Loucy (cell line): ENCODE measurements around the gene MCF2L.

ENCODE experiments used
- H2AFZ ChIP-seq: fragments of 200-600 bp; sonication (generic); 2 replicates; pipeline ENCODE4 v1.6.0; 2016; ENCODE audit warnings: antibody characterized with exemption, mild to moderate bottlenecking, low read length, moderate library complexity
- H3F3A ChIP-seq: fragments of 200-600 bp; 2 replicates; pipeline ENCODE4 v1.6.0; 2016; ENCODE audit warnings: antibody characterized with exemption, low read depth, mild to moderate bottlenecking
- H3K27me3 ChIP-seq: fragments of 200-600 bp; sonication (generic); 2 replicates; pipeline ENCODE4 v1.6.1; 2014; ENCODE audit warnings: low read length, mild to moderate bottlenecking; ENCODE audit not compliant: insufficient read depth, poor library complexity, severe bottlenecking
- H3K36me3 ChIP-seq: fragments of 200-600 bp; sonication (generic); 2 replicates; pipeline ENCODE4 v1.6.1; 2016; ENCODE audit warnings: low read length; ENCODE audit not compliant: insufficient read depth
- H3K4me1 ChIP-seq: fragments of 200-600 bp; sonication (generic); 2 replicates; pipeline ENCODE4 v1.5.1; 2014; ENCODE audit warnings: low read length, mild to moderate bottlenecking; ENCODE audit not compliant: insufficient read depth, poor library complexity, severe bottlenecking
- H3K4me2 ChIP-seq: fragments of 200-600 bp; sonication (generic); 2 replicates; pipeline ENCODE4 v1.6.0; 2014; ENCODE audit warnings: antibody characterized with exemption, low read length, low read depth, mild to moderate bottlenecking; ENCODE audit not compliant: poor library complexity, severe bottlenecking
- H3K4me3 ChIP-seq: fragments of 200-600 bp; sonication (generic); 2 replicates; pipeline ENCODE4 v1.5.1; 2014; ENCODE audit warnings: low read length, mild to moderate bottlenecking, mixed read lengths; ENCODE audit not compliant: poor library complexity, severe bottlenecking
- H3K79me2 ChIP-seq: fragments of 200-600 bp; sonication (generic); 2 replicates; pipeline ENCODE4 v1.6.1; 2014; ENCODE audit warnings: low read length; ENCODE audit not compliant: insufficient read depth
- H3K9ac ChIP-seq: fragments of 200-600 bp; sonication (generic); 2 replicates; pipeline ENCODE4 v1.6.0; 2014; ENCODE audit warnings: mild to moderate bottlenecking, low read depth, low read length, moderate library complexity; ENCODE audit not compliant: poor library complexity, severe bottlenecking
- H3K9me2 ChIP-seq: fragments of 200-600 bp; sonication (generic); replicated peaks from 2 replicates; pipeline ENCODE4 v1.6.1; 2016; ENCODE audit warnings: low read depth, low read length, mixed read lengths
- H3K9me3 ChIP-seq: fragments of 200-600 bp; sonication (generic); 2 replicates; pipeline ENCODE4 v1.6.1; 2014; ENCODE audit warnings: mild to moderate bottlenecking, antibody characterized with exemption, low read length, low read depth; ENCODE audit not compliant: insufficient read depth
- H4K20me1 ChIP-seq: fragments of 200-600 bp; sonication (generic); 2 replicates; pipeline ENCODE4 v1.6.0; 2014; ENCODE audit warnings: antibody characterized with exemption, low read length, mild to moderate bottlenecking; ENCODE audit not compliant: insufficient read depth, poor library complexity, severe bottlenecking
- CTCF ChIP-seq: fragments of 200-600 bp; sonication (generic); conservative IDR thresholded peaks from 2 replicates; pipeline ENCODE4 v1.5.1; 2014; ENCODE audit warnings: mild to moderate bottlenecking, antibody characterized with exemption, low read length
- EZH2phosphoT487 ChIP-seq: fragments of 200-600 bp; IDR thresholded peaks from 2 replicates; pipeline ENCODE4 v1.6.1; 2018; ENCODE audit warnings: antibody characterized with exemption, mild to moderate bottlenecking, moderate library complexity, borderline replicate concordance

The MCF2L gene

GRCh38 chr13:112934078-112934477 lies 34.9 kb upstream of the MCF2L start:
- no peaks in the 10 kb centered on the region for H3K9me3 ChIP-seq
- TF ChIP-seq EZH2phosphoT487 (no peak), CTCF (no peak)
- no peak overlapping the region for H2AFZ ChIP-seq
- no peaks in the 10 kb centered on the region for H4K20me1 ChIP-seq
- H3K27me3 ChIP-seq: no peaks in the 10 kb centered on the region
- H3K36me3 ChIP-seq: no peaks in the 10 kb centered on the region
- no peaks in the 10 kb centered on the region for H3F3A ChIP-seq
- no peak overlapping the region for H3K9ac ChIP-seq
- H3K4me2 ChIP-seq: no peak overlapping the region
- H3K4me3 ChIP-seq: no peak overlapping the region
- no peaks in the 10 kb centered on the region for H3K4me1 ChIP-seq
- H3K79me2 ChIP-seq: no peaks in the 10 kb centered on the region
- no peaks in the 10 kb centered on the region for H3K9me2 ChIP-seq

- no peak for TF ChIP-seq EZH2phosphoT487
- TF ChIP-seq CTCF: no peak
- H3K4me1 ChIP-seq: no peaks in the 10 kb centered on the region
- H3K27me3 ChIP-seq: no peaks in the 10 kb centered on the region
- no peak overlapping the region for H3K9ac ChIP-seq
- no peaks in the 10 kb centered on the region for H3F3A ChIP-seq
- H2AFZ ChIP-seq: no peak overlapping the region
- H3K9me3 ChIP-seq: no peaks in the 10 kb centered on the region
- no peak overlapping the region for H3K4me2 ChIP-seq
- H3K4me3 ChIP-seq: no peak overlapping the region
- no peaks in the 10 kb centered on the region for H3K36me3 ChIP-seq
- no peaks in the 10 kb centered on the region for H3K9me2 ChIP-seq
- no peaks in the 10 kb centered on the region for H3K79me2 ChIP-seq
- H4K20me1 ChIP-seq: no peaks in the 10 kb centered on the region
These were observed 30.3 kb upstream of the MCF2L start for GRCh38 chr13:112938680-112939079.

GRCh38 chr13:112940236-112940635 lies 28.8 kb upstream of the MCF2L start:
- no peak for TF ChIP-seq EZH2phosphoT487
- no peak for TF ChIP-seq CTCF
- no peak overlapping the region for H3K4me2 ChIP-seq
- no peaks in the 10 kb centered on the region for H3K79me2 ChIP-seq
- no peaks in the 10 kb centered on the region for H3K9me2 ChIP-seq
- H3K9ac ChIP-seq: no peak overlapping the region
- no peaks in the 10 kb centered on the region for H3K4me1 ChIP-seq
- H3K27me3 ChIP-seq: no peaks in the 10 kb centered on the region
- no peaks in the 10 kb centered on the region for H4K20me1 ChIP-seq
- H2AFZ ChIP-seq: no peak overlapping the region
- no peak overlapping the region for H3K4me3 ChIP-seq
- no peaks in the 10 kb centered on the region for H3K36me3 ChIP-seq
- no peaks in the 10 kb centered on the region for H3K9me3 ChIP-seq
- no peaks in the 10 kb centered on the region for H3F3A ChIP-seq
